Neuronal stem cell (in vitro differentiated cells): ENCODE data around the gene WNT9A.

Experiments
- DNase-seq: peaks from one replicate; pipeline ENCODE4 v3.0.0-alpha.2; 2013; ENCODE audit warnings: low spot score
- H2AFZ ChIP-seq: one replicate; pipeline ENCODE4 v1.6.1; 2013; ENCODE audit warnings: mild to moderate bottlenecking, low read length, inconsistent platforms
- H2AK5ac ChIP-seq: 2 replicates; pipeline ENCODE4 v1.6.1; 2013; ENCODE audit warnings: low read depth, mild to moderate bottlenecking, inconsistent platforms, low read length, moderate library complexity, mixed read lengths
- H2BK120ac ChIP-seq: 2 replicates; pipeline ENCODE4 v1.6.1; 2013; ENCODE audit warnings: low read depth, mild to moderate bottlenecking, inconsistent platforms, low read length, moderate library complexity, mixed read lengths
- H2BK12ac ChIP-seq: one replicate; pipeline ENCODE4 v1.6.1; 2013; ENCODE audit warnings: low read length, inconsistent platforms
- H2BK15ac ChIP-seq: 2 replicates; pipeline ENCODE4 v1.6.1; 2013; ENCODE audit warnings: mild to moderate bottlenecking, low read length, inconsistent platforms, mixed read lengths
- H2BK5ac ChIP-seq: one replicate; pipeline ENCODE4 v1.6.1; 2013; ENCODE audit warnings: inconsistent platforms, mild to moderate bottlenecking, low read length, moderate library complexity
- H3K14ac ChIP-seq: one replicate; pipeline ENCODE4 v1.6.1; 2013; ENCODE audit warnings: low read length, inconsistent platforms
- H3K18ac ChIP-seq: 2 replicates; pipeline ENCODE4 v1.6.1; 2013; ENCODE audit warnings: low read length, inconsistent platforms
- H3K23ac ChIP-seq: 2 replicates; pipeline ENCODE4 v1.6.1; 2013; ENCODE audit warnings: low read depth, mild to moderate bottlenecking, mixed read lengths, low read length, inconsistent platforms; ENCODE audit not compliant: poor library complexity
- H3K27ac ChIP-seq: replicated peaks from 3 replicates; pipeline ENCODE4 v1.5.1; 2013; ENCODE audit warnings: low read length, inconsistent platforms
- H3K27me3 ChIP-seq, 3 experiments: 2 replicates each; pipeline ENCODE4 v1.6.1; 2013; ENCODE audit warnings: low read length in 3 of 3, mild to moderate bottlenecking in 2 of 3, inconsistent platforms in 1 of 3, low read depth in 1 of 3, mixed read lengths in 1 of 3, moderate library complexity in 1 of 3; ENCODE audit not compliant: control insufficient read depth in 3 of 3, insufficient read depth in 3 of 3
- H3K36me3 ChIP-seq, 2 donors: replicated peaks in 1 of 2; 2 replicates each; pipeline ENCODE4 v1.6.1; 2013; ENCODE audit warnings: low read length in 2 of 2; ENCODE audit not compliant: control insufficient read depth in 2 of 2, insufficient read depth in 2 of 2
- H3K4ac ChIP-seq: 2 replicates; pipeline ENCODE4 v1.6.1; 2013; ENCODE audit warnings: inconsistent platforms, mild to moderate bottlenecking, low read length, moderate library complexity
- H3K4me1 ChIP-seq, 2 donors: 1 replicate in 1 of 2; 2 replicates in 1 of 2; pipeline ENCODE4 v1.6.1; 2013; ENCODE audit warnings: low read length in 2 of 2, low read depth in 1 of 2; ENCODE audit not compliant: control insufficient read depth in 2 of 2, insufficient read depth in 1 of 2
- H3K4me2 ChIP-seq: one replicate; pipeline ENCODE4 v1.6.1; 2013; ENCODE audit warnings: mild to moderate bottlenecking, low read length, inconsistent platforms; ENCODE audit not compliant: insufficient read depth, poor library complexity, severe bottlenecking
- H3K4me3 ChIP-seq, 2 donors: 2 replicates each; pipeline ENCODE4 v1.5.1; 2013; ENCODE audit warnings: low read length in 2 of 2, mild to moderate bottlenecking in 2 of 2, inconsistent platforms in 1 of 2, moderate library complexity in 1 of 2
- H3K79me1 ChIP-seq: one replicate; pipeline ENCODE4 v1.6.1; 2013; ENCODE audit warnings: low read depth, mild to moderate bottlenecking, inconsistent platforms, low read length, moderate library complexity
- H3K9ac ChIP-seq: one replicate; pipeline ENCODE4 v1.6.1; 2013; ENCODE audit warnings: mild to moderate bottlenecking, low read depth, low read length, inconsistent platforms; ENCODE audit not compliant: poor library complexity
- H3K9me3 ChIP-seq, 2 donors: replicated peaks in 1 of 2; 2 replicates each; pipeline versions ENCODE3 to v1.6.1; 2013; ENCODE audit warnings: low read length in 2 of 2, mild to moderate bottlenecking in 2 of 2, inconsistent platforms in 1 of 2, low read depth in 1 of 2, mixed read lengths in 1 of 2, moderate library complexity in 1 of 2; ENCODE audit not compliant: control insufficient read depth in 2 of 2, insufficient read depth in 1 of 2
- H4K8ac ChIP-seq: one replicate; pipeline ENCODE4 v1.6.1; 2013; ENCODE audit warnings: low read depth, mild to moderate bottlenecking, inconsistent platforms, low read length, moderate library complexity
- H4K91ac ChIP-seq: one replicate; pipeline ENCODE4 v1.6.1; 2013; ENCODE audit warnings: low read length, low read depth, mild to moderate bottlenecking, inconsistent platforms; ENCODE audit not compliant: poor library complexity
- WGBS, 2 donors: extraction: QIAGEN DNeasy Blood & Tissue Kit; methylation state at CpG; one replicate each; pipeline ENCODE4 v1.1.7; 2013; ENCODE audit warnings: missing lambda C conversion rate in 2 of 2, mixed read lengths in 1 of 2; ENCODE audit not compliant: insufficient read length in 2 of 2, insufficient replicate concordance in 1 of 2; ENCODE audit errors: extremely low coverage in 2 of 2; 5-methylcytosine and 5-hydroxymethylcytosine counted together

Gene WNT9A

GRCh38 chr1:227944090-227944930, 3.4 kb downstream of the WNT9A start:
- no peak overlapping the region for H3K27ac ChIP-seq
- no peak for DNase-seq

DNA sequence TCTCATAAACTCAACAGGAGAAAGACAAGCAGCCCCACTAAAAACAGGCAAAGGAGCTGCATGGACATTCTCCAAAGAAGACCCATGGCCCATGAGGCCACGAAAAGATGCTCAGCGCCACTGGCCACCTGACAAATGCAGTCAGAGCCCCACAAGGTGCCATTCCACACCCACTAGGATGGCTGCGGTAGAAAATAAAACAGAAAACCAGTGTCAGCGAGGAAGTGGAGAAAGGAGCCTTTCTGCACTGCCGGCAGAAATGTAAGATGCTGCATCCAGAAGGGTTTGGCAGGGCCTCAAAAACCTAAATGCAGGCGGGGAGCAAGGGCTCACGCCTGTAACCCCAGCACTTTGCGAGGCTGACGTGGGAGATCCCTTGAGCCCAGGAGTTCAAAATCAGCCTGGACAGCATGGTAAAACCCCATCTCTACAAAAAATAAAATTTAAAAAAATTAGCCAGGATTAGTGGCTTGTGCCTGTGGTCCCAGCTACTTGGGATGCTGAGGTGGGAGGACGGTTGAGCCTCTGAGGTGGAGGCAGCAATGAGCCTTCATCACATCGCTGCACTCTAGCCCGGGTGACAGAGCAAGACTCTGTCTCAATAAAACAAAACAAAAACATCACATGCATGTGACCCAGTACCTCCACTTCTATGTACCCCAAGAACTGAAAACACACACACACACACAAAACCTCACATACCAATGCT, 4.2 kb downstream of the WNT9A start:
- no peak overlapping the region for H3K4me3 ChIP-seq
- no peak overlapping the region for H2AK5ac ChIP-seq
- DNase-seq: no peak
- peaks cover 11 to 16% of the 10 kb centered on the region in 2 donors for H3K4me1 ChIP-seq
- no peak overlapping the region for H3K4me2 ChIP-seq
- H3K23ac ChIP-seq: no peak overlapping the region
- H4K91ac ChIP-seq: no peak overlapping the region
- no peaks in the 10 kb centered on the region for H3K36me3 ChIP-seq
- no peak overlapping the region for H2BK12ac ChIP-seq
- H2AFZ ChIP-seq: no peak overlapping the region
- H3K79me1 ChIP-seq: peaks cover 4% of the 10 kb centered on the region
- H4K8ac ChIP-seq: no peak overlapping the region
- H3K4ac ChIP-seq: no peak overlapping the region
- no peak overlapping the region for H3K9ac ChIP-seq
- H3K14ac ChIP-seq: no peak overlapping the region
- H2BK120ac ChIP-seq: peak overlapping the region; percentile 57
- no peak overlapping the region for H3K18ac ChIP-seq
- no CpG with 5 or more reads among the region's 12 CpGs for WGBS, 2 donors
- H2BK5ac ChIP-seq: no peak overlapping the region
- no peak overlapping the region for H3K27ac ChIP-seq
- H2BK15ac ChIP-seq: no peak overlapping the region
- H3K27me3 ChIP-seq: peaks cover 0 to 10% (median 8%) of the 10 kb centered on the region in 3 experiments
- H3K9me3 ChIP-seq: no peaks in the 10 kb centered on the region

More at GRCh38 chr1:227944090-227944930, 3.4 kb downstream of the WNT9A start:
- H4K8ac ChIP-seq: no peak overlapping the region
- peaks cover 0 to 18% (median 16%) of the 10 kb centered on the region in 3 experiments for H3K27me3 ChIP-seq
- no peaks in the 10 kb centered on the region for H3K9me3 ChIP-seq
- no peak overlapping the region for H3K4me3 ChIP-seq
- H3K4me2 ChIP-seq: no peak overlapping the region
- H3K18ac ChIP-seq: no peak overlapping the region
- WGBS, 2 donors: no CpG with 5 or more reads among the region's 24 CpGs
- no peak overlapping the region for H3K4ac ChIP-seq
- H4K91ac ChIP-seq: no peak overlapping the region
- H2AK5ac ChIP-seq: peak overlapping the region; percentile 65
- no peak overlapping the region for H2BK12ac ChIP-seq
- no peak overlapping the region for H3K9ac ChIP-seq
- peak overlapping the region; percentile 0 for H2BK15ac ChIP-seq
- no peak overlapping the region for H3K14ac ChIP-seq
- peaks cover 4% of the 10 kb centered on the region for H3K79me1 ChIP-seq
- H2AFZ ChIP-seq: no peak overlapping the region
- no peak overlapping the region for H3K23ac ChIP-seq
- H2BK120ac ChIP-seq: no peak overlapping the region
- no peaks in the 10 kb centered on the region for H3K36me3 ChIP-seq
- peak overlapping the region; percentile 39 for H2BK5ac ChIP-seq
- peaks cover 15 to 16% of the 10 kb centered on the region in 2 donors for H3K4me1 ChIP-seq

DNA sequence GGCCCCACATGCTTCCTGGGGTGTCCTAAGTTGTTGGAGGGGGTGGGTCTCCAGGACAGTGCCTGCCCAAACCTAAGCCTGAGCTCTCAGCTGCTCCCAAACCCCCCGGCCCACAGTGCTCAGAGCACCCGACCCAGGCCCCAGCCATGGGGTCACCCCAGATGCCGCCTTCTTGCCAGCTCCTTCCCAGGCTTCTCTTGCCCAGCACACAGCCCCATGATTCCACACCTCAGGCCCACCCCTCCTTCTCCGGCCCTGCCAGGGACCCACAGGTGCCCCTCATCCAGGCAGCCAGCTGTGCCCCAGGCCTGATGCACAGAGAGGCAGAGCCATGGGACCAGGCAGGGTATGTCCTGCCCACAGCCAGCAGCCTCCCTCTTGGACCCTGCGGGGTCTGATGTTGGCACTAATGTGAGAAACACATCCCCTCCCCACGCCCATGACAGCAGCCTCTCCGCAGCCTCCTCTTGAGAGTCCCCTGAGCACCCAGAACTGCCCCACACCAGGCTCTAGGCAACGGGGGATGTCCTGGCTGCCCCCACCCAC, 4.9 kb downstream of the WNT9A start:
- peaks cover 0 to 6% (median 6%) of the 10 kb centered on the region in 3 experiments for H3K27me3 ChIP-seq
- peak overlapping the region; percentile 95 for H2BK12ac ChIP-seq
- no peak overlapping the region for H4K91ac ChIP-seq
- peak overlapping the region; percentile 80 for H3K23ac ChIP-seq
- WGBS, 2 donors: no CpG with 5 or more reads among the region's 8 CpGs
- peak overlapping the region; percentile 75 for H2BK5ac ChIP-seq
- H3K36me3 ChIP-seq: no peaks in the 10 kb centered on the region
- no peak overlapping the region for H3K14ac ChIP-seq
- H3K9me3 ChIP-seq: peaks cover 0 to 2% of the 10 kb centered on the region in 2 donors
- peaks cover 11 to 16% of the 10 kb centered on the region in 2 donors for H3K4me1 ChIP-seq
- no peak overlapping the region for H3K4me2 ChIP-seq
- no peak overlapping the region for H4K8ac ChIP-seq
- H3K18ac ChIP-seq: peak overlapping the region; percentile 78
- H2BK15ac ChIP-seq: peak overlapping the region; percentile 90
- H2AK5ac ChIP-seq: peak overlapping the region; percentile 98
- peak overlapping the region; percentile 29 for H2AFZ ChIP-seq
- peak overlapping the region; percentile 44 for H3K9ac ChIP-seq
- peak overlapping the region; percentile 57 for H2BK120ac ChIP-seq
- H3K4me3 ChIP-seq: no peak overlapping the region
- H3K27ac ChIP-seq: no peak overlapping the region
- no peak overlapping the region for H3K4ac ChIP-seq
- no peak for DNase-seq
- H3K79me1 ChIP-seq: peaks cover 5% of the 10 kb centered on the region
